IMR-90 (cell line): ENCODE results near the gene PGAM4. TPM values are rescaled to one million over a fixed set of nuclear protein-coding genes. Genes with fewer than 3 reads are reported as not detected.

Experiments
- ATAC-seq: fragments of 200-7000 bp; cut with Tn5 transposase; 2 replicates; pipeline ENCODE4 v1.9.1; 2020; ENCODE audit warnings: low read depth, mild to moderate bottlenecking, moderate library complexity
- BruUV-seq: library from RNA; stranded (reverse); fragments of 400-500 nt; replicated peaks from 2 replicates; lab custom pipeline; 2021; lab: Mats Ljungman, UMichigan
- CTCF ChIA-PET: fragments of 300-600 bp; formaldehyde crosslinking; extraction: SDS; loops from one replicate; lab custom pipeline; 2021; ENCODE audit warnings: antibody characterized with exemption; lab: Yijun Ruan, JAX
- POLR2A ChIA-PET: fragments of 300-600 bp; sonication (Branson Sonifier 250); formaldehyde crosslinking; loops from one replicate; lab custom pipeline; 2022; ENCODE audit warnings: antibody characterized with exemption; ENCODE audit not compliant: unreplicated experiment; lab: Charles Lee
- DNase-seq: peaks from one replicate; pipeline ENCODE4 v3.0.0; 2013
- H2AFZ ChIP-seq: replicated peaks from 2 replicates; pipeline ENCODE3; 2013; ENCODE audit warnings: low read length, mild to moderate bottlenecking; ENCODE audit not compliant: poor library complexity
- H2AK5ac ChIP-seq: 2 replicates; pipeline ENCODE4 v1.6.1; 2013; ENCODE audit warnings: low read depth, low read length, inconsistent platforms
- H2AK9ac ChIP-seq: replicated peaks from 2 replicates; pipeline ENCODE3; 2013; ENCODE audit warnings: mild to moderate bottlenecking, low read depth, low read length, moderate library complexity; ENCODE audit not compliant: poor library complexity
- H2BK120ac ChIP-seq: 2 replicates; pipeline ENCODE4 v1.6.1; 2013; ENCODE audit warnings: low read depth, low read length, inconsistent platforms
- H2BK15ac ChIP-seq: 3 replicates; pipeline ENCODE4 v1.6.1; 2013; ENCODE audit warnings: low read depth, low read length, inconsistent platforms
- H2BK20ac ChIP-seq: 2 replicates; pipeline ENCODE4 v1.6.1; 2013; ENCODE audit warnings: low read depth, mild to moderate bottlenecking, inconsistent platforms, low read length, moderate library complexity
- H2BK5ac ChIP-seq: 2 replicates; pipeline ENCODE4 v1.6.1; 2013; ENCODE audit warnings: mild to moderate bottlenecking, low read depth, low read length, inconsistent platforms; ENCODE audit not compliant: poor library complexity, severe bottlenecking
- H3K14ac ChIP-seq: replicated peaks from 2 replicates; pipeline ENCODE4 v1.6.1; 2013; ENCODE audit warnings: low read depth, low read length, inconsistent platforms
- H3K18ac ChIP-seq: 2 replicates; pipeline ENCODE4 v1.6.1; 2013; ENCODE audit warnings: low read depth, low read length, control low read depth
- H3K23ac ChIP-seq: 2 replicates; pipeline ENCODE4 v1.6.1; 2013; ENCODE audit warnings: low read depth, low read length, inconsistent platforms
- H3K27ac ChIP-seq: 2 replicates; pipeline ENCODE4 v1.5.1; 2013; ENCODE audit warnings: mild to moderate bottlenecking, control low read depth, low read length; ENCODE audit not compliant: insufficient read depth
- H3K27me3 ChIP-seq: 2 replicates; pipeline ENCODE4 v1.6.1; 2013; ENCODE audit warnings: low read length; ENCODE audit not compliant: control insufficient read depth, insufficient read depth
- H3K36me3 ChIP-seq: 2 replicates; pipeline ENCODE4 v1.6.1; 2013; ENCODE audit warnings: low read length, mixed read lengths; ENCODE audit not compliant: control insufficient read depth, insufficient read depth
- H3K4ac ChIP-seq: 2 replicates; pipeline ENCODE4 v1.6.1; 2013; ENCODE audit warnings: low read depth, low read length, inconsistent platforms
- H3K4me1 ChIP-seq: 2 replicates; pipeline ENCODE4 v1.6.1; 2013; ENCODE audit warnings: low read length, mixed read lengths; ENCODE audit not compliant: control insufficient read depth, insufficient read depth
- H3K4me2 ChIP-seq: 2 replicates; pipeline ENCODE4 v1.6.1; 2013; ENCODE audit warnings: low read depth, mild to moderate bottlenecking, control low read depth, low read length, moderate library complexity
- H3K4me3 ChIP-seq: 2 replicates; pipeline ENCODE4 v1.5.1; 2013; ENCODE audit warnings: low read depth, mild to moderate bottlenecking, control low read depth, low read length, moderate library complexity; ENCODE audit not compliant: insufficient read depth
- H3K56ac ChIP-seq: 2 replicates; pipeline ENCODE4 v1.6.1; 2013; ENCODE audit warnings: low read length, inconsistent platforms; ENCODE audit not compliant: insufficient read depth; ENCODE audit errors: extremely low read depth
- H3K79me1 ChIP-seq, 2 experiments: 2 replicates each; pipeline ENCODE4 v1.6.1; 2013; ENCODE audit warnings: low read length in 2 of 2, inconsistent platforms in 1 of 2, low read depth in 1 of 2
- H3K9ac ChIP-seq: 2 replicates; pipeline ENCODE4 v1.6.1; 2013; ENCODE audit warnings: low read depth, low read length, control low read depth
- H3K9me1 ChIP-seq: 2 replicates; pipeline ENCODE4 v1.6.1; 2013; ENCODE audit warnings: low read length, inconsistent platforms; ENCODE audit not compliant: insufficient read depth
- H3K9me3 ChIP-seq: 2 replicates; pipeline ENCODE4 v1.6.1; 2013; ENCODE audit warnings: low read length; ENCODE audit not compliant: control insufficient read depth, insufficient read depth
- H4K20me1 ChIP-seq: 2 replicates; pipeline ENCODE4 v1.6.1; 2013; ENCODE audit warnings: low read length, inconsistent platforms; ENCODE audit not compliant: insufficient read depth
- H4K5ac ChIP-seq: 2 replicates; pipeline ENCODE4 v1.6.1; 2013; ENCODE audit warnings: mild to moderate bottlenecking, low read depth, low read length, control low read depth
- H4K8ac ChIP-seq, 2 experiments: 2 replicates each; pipeline ENCODE4 v1.6.1; 2013; ENCODE audit warnings: low read depth in 2 of 2, low read length in 2 of 2, control low read depth in 1 of 2, inconsistent platforms in 1 of 2
- H4K91ac ChIP-seq: 2 replicates; pipeline ENCODE4 v1.6.1; 2013; ENCODE audit warnings: low read depth, low read length, inconsistent platforms; ENCODE audit not compliant: insufficient read depth
- BHLHE40 ChIP-seq: fragments of 150-350 bp; IDR thresholded peaks from 2 replicates; pipeline ENCODE4 v1.6.1; 2016; ENCODE audit warnings: mild to moderate bottlenecking, low read depth, low read length
- CEBPB ChIP-seq: IDR thresholded peaks from 2 replicates; pipeline ENCODE4 v1.6.1; 2012; ENCODE audit warnings: low read depth, low read length, improper control_type of control experiment
- CHD1 ChIP-seq: IDR thresholded peaks from 2 replicates; pipeline ENCODE4 v1.6.1; 2012; ENCODE audit warnings: low read depth, low read length, improper control_type of control experiment
- CTCF ChIP-seq: conservative IDR thresholded peaks from 2 replicates; pipeline ENCODE4 v1.5.1; 2012; ENCODE audit warnings: mild to moderate bottlenecking, low read depth, low read length, improper control_type of control experiment
- FOS ChIP-seq: fragments of 150-350 bp; IDR thresholded peaks from 2 replicates; pipeline ENCODE4 v1.6.1; 2016; ENCODE audit warnings: low read depth, low read length
- MAFK ChIP-seq: IDR thresholded peaks from 2 replicates; pipeline ENCODE4 v1.6.1; 2012; ENCODE audit warnings: low read depth, low read length, improper control_type of control experiment
- MAZ ChIP-seq: IDR thresholded peaks from 2 replicates; pipeline ENCODE4 v1.6.1; 2012; ENCODE audit warnings: low read depth, mild to moderate bottlenecking, low read length, improper control_type of control experiment, moderate library complexity, borderline replicate concordance
- MXI1 ChIP-seq: IDR thresholded peaks from 2 replicates; pipeline ENCODE4 v1.6.1; 2012; ENCODE audit warnings: low read depth, mild to moderate bottlenecking, low read length, moderate library complexity, borderline replicate concordance
- NFE2L2 ChIP-seq: fragments of 150-350 bp; IDR thresholded peaks from 2 replicates; pipeline ENCODE4 v1.6.1; 2016; ENCODE audit warnings: low read depth, mild to moderate bottlenecking, low read length
- POLR2A ChIP-seq: IDR thresholded peaks from 2 replicates; pipeline ENCODE4 v1.6.1; 2012; ENCODE audit warnings: mild to moderate bottlenecking, low read depth, low read length
- RCOR1 ChIP-seq: IDR thresholded peaks from 2 replicates; pipeline ENCODE4 v1.6.1; 2012; ENCODE audit warnings: mild to moderate bottlenecking, low read length, improper control_type of control experiment; ENCODE audit not compliant: insufficient replicate concordance
- RFX5 ChIP-seq: IDR thresholded peaks from 2 replicates; pipeline ENCODE4 v1.8.0; 2012; ENCODE audit warnings: low read depth, mild to moderate bottlenecking, low read length, moderate library complexity
- SMC3 ChIP-seq: fragments of 150-350 bp; IDR thresholded peaks from 2 replicates; pipeline ENCODE4 v1.6.1; 2016; ENCODE audit warnings: low read depth, mild to moderate bottlenecking, antibody characterized with exemption, low read length, moderate library complexity
- USF2 ChIP-seq: fragments of 150-350 bp; IDR thresholded peaks from 2 replicates; pipeline ENCODE4 v1.6.1; 2017; ENCODE audit warnings: mild to moderate bottlenecking, antibody characterized with exemption, low read length, low read depth
- WGBS, 2 experiments: methylation state at CpG; one replicate each; pipeline versions ENCODE4 v1.1.5 to v1.1.7; 2013; ENCODE audit warnings: missing lambda C conversion rate in 2 of 2; ENCODE audit not compliant: insufficient read length in 1 of 2; ENCODE audit errors: extremely low coverage in 2 of 2; 5-methylcytosine and 5-hydroxymethylcytosine counted together
- dilution Hi-C: fragments of 300-500 bp; cut with HindIII; formaldehyde crosslinking; loops from one replicate; pipeline ENCODE4 v1.14.3; 2018; ENCODE audit warnings: low sequenced_read_pairs; ENCODE audit not compliant: unreplicated experiment
- in situ Hi-C: fragments of 300-500 bp; cut with MboI; formaldehyde crosslinking; loops from 3 replicates; pipeline ENCODE4 v1.14.3; 2019; ENCODE audit warnings: low sequenced_read_pairs, inconsistent platforms, mixed read lengths
- intact Hi-C: fragments of 100-400 bp; cut with micrococcal nuclease; formaldehyde crosslinking; loops from 2 replicates; pipeline ENCODE4 v1.10.0; 2022
- polyA plus RNA-seq, 3 experiments: library from polyadenylated mRNA; depleted of rRNA; stranded (reverse); fragments of >200 nt; gene quantifications; 2 replicates each; pipeline ENCODE4 v1.2.3, GENCODE V29; 2012; ENCODE audit warnings: low replicate concordance in 1 of 3
- total RNA-seq: library from RNA; depleted of rRNA; stranded (reverse); fragments of >200 nt; gene quantifications from 2 replicates; pipeline ENCODE4 v1.2.3, GENCODE V29; 2012

The PGAM4 gene
- total and polyA plus RNA-seq, 2 of the 4 experiments (the other 2 are of a cell fraction) = 0.46 to 0.72 TPM

GRCh38 chrX:77953302-77953701, 16.1 kb downstream of the PGAM4 start:
- Histone ChIP-seq H3K14ac (no peak overlapping the region), H3K79me1 (peaks cover 0 to 4% of the 10 kb centered on the region in 2 experiments; a peak in 1 of 4 replicates), H3K18ac (no peak overlapping the region), H4K20me1 (no peaks in the 10 kb centered on the region), H2BK5ac (no peak overlapping the region), H3K4me1 (peaks cover 2% of the 10 kb centered on the region; the same call in 1 of the 2 replicates), H2AFZ (no peak overlapping the region), H2BK120ac (no peak overlapping the region), H4K91ac (no peak overlapping the region), H3K27me3 (no peaks in the 10 kb centered on the region), H3K9me3 (no peaks in the 10 kb centered on the region), H3K36me3 (no peaks in the 10 kb centered on the region), H4K8ac (no peak overlapping the region), H3K4me3 (no peak overlapping the region), H2AK5ac (no peak overlapping the region), H3K27ac (no peak overlapping the region), H4K5ac (no peak overlapping the region), H2BK20ac (no peak overlapping the region), H3K9me1 (no peaks in the 10 kb centered on the region), H3K4ac (no peak overlapping the region), H3K56ac (no peak overlapping the region), H3K23ac (no peak overlapping the region), H2BK15ac (no peak overlapping the region), H3K9ac (no peak overlapping the region), H2AK9ac (no peak overlapping the region), H3K4me2 (no peak overlapping the region; the same call in 1 of the 2 replicates)
- ChIA-PET POLR2A (no interaction called here), CTCF (no interaction called here)
- dilution Hi-C loops = no loop called here
- no peak for TF ChIP-seq RCOR1
- TF ChIP-seq CHD1 = no peak
- TF ChIP-seq MAFK = no peak
- TF ChIP-seq SMC3 = no peak
- TF ChIP-seq USF2 = no peak
- TF ChIP-seq NFE2L2 = no peak
- no peak for TF ChIP-seq MXI1
- TF ChIP-seq BHLHE40 = no peak
- no peak for TF ChIP-seq CTCF
- no peak for TF ChIP-seq MAZ
- no peak for TF ChIP-seq POLR2A
- TF ChIP-seq RFX5 = no peak
- no peak for TF ChIP-seq FOS
- no peak for TF ChIP-seq CEBPB
- no CpG with 5 or more reads among the region's 1 CpG for WGBS, 2 experiments
- in situ Hi-C loops = no loop called here
- intact Hi-C loops = no loop called here
- no TSS peak for BruUV-seq
- ATAC-seq (no peak; the same call in 1 of the 2 replicates), DNase-seq (peak; percentile 3)
